Thymus (tissue), 11 donors: ENCODE results near the gene RNASE3. TPM values are rescaled to one million over a fixed set of nuclear protein-coding genes. Genes with fewer than 3 reads are reported as not detected.
"Not testable (repeated sequence)": the region's sequence is repeated elsewhere in the genome, so short reads cannot be mapped to it uniquely, and the experiment has no call there.

Experiments used
- DNase-seq, 9 donors: peaks; one replicate each; pipeline ENCODE4 v3.0.0-alpha.2; 2013; ENCODE audit warnings: low spot score in 9 of 9, low read depth in 6 of 9, missing footprints in 1 of 9
- H3K27ac ChIP-seq, 2 donors: one replicate each; pipeline ENCODE4 v1.5.1; 2013; ENCODE audit warnings: control low read depth in 1 of 2, low read depth in 1 of 2, low read length in 1 of 2, mild to moderate bottlenecking in 1 of 2, moderate library complexity in 1 of 2
- H3K27me3 ChIP-seq, 2 donors: one replicate each; pipeline ENCODE4 v1.5.1; 2013; ENCODE audit warnings: low read length in 1 of 2; ENCODE audit not compliant: control insufficient read depth in 2 of 2, insufficient read depth in 1 of 2
- H3K36me3 ChIP-seq, 2 donors: one replicate each; pipeline ENCODE4 v1.5.1; 2013; ENCODE audit warnings: low read length in 1 of 2, mild to moderate bottlenecking in 1 of 2, moderate library complexity in 1 of 2; ENCODE audit not compliant: control insufficient read depth in 2 of 2, insufficient read depth in 2 of 2
- H3K4me1 ChIP-seq, 2 donors: one replicate each; pipeline ENCODE4 v1.5.1; 2013; ENCODE audit warnings: low read length in 2 of 2; ENCODE audit not compliant: control insufficient read depth in 2 of 2, insufficient read depth in 2 of 2
- H3K4me3 ChIP-seq, 2 donors: one replicate each; pipeline ENCODE4 v1.5.1; 2013; ENCODE audit warnings: low read length in 2 of 2, control low read depth in 1 of 2, mild to moderate bottlenecking in 1 of 2
- H3K9me3 ChIP-seq, 2 donors: one replicate each; pipeline ENCODE4 v1.5.1; 2013; ENCODE audit warnings: low read length in 1 of 2, mild to moderate bottlenecking in 1 of 2; ENCODE audit not compliant: control insufficient read depth in 2 of 2, insufficient read depth in 1 of 2
- WGBS: extraction: QIAGEN DNeasy Blood & Tissue Kit; methylation state at CpG from one replicate; pipeline ENCODE4 v1.1.7; 2013; 5-methylcytosine and 5-hydroxymethylcytosine counted together
- polyA plus RNA-seq: library from polyadenylated mRNA; stranded (reverse); fragments of 200-250 nt; gene quantifications from one replicate; pipeline ENCODE4 v1.2.3, GENCODE V29; 2013
- total RNA-seq: library from RNA; stranded (reverse); fragments of 120-200 nt; gene quantifications from one replicate; pipeline ENCODE4 v1.2.4, GENCODE V29; 2013
- donor health status: healthy.

Gene RNASE3
- total and polyA plus RNA-seq, 2 donors = 1.2 to 26.7 TPM

GRCh38 chr14:20857630-20858261, 33.4 kb upstream of the RNASE3 start:
- Histone ChIP-seq H3K4me3 (no peak overlapping the region), H3K36me3 (no peaks in the 10 kb centered on the region), H3K27ac (no peak overlapping the region), H3K9me3 (no peaks in the 10 kb centered on the region), H3K4me1 (peaks cover 2 to 4% of the 10 kb centered on the region in 2 donors), H3K27me3 (no peaks in the 10 kb centered on the region)
- 39% methylated on average over 14 of the region's 14 CpGs for WGBS
- DNase-seq = peak in 8 of 9 donors; percentile 32 to 76 (median 58)

- Histone ChIP-seq H3K27ac (no peak overlapping the region), H3K9me3 (no peaks in the 10 kb centered on the region), H3K36me3 (no peaks in the 10 kb centered on the region), H3K4me3 (no peak overlapping the region), H3K27me3 (no peaks in the 10 kb centered on the region), H3K4me1 (no peaks in the 10 kb centered on the region)
- WGBS = 98% methylated on average over 3 of the region's 3 CpGs
- DNase-seq = no peak
These were observed 25.0 kb upstream of the RNASE3 start for GRCh38 chr14:20866194-20866593.

- no peaks in the 10 kb centered on the region for H3K36me3 ChIP-seq
- no peaks in the 10 kb centered on the region for H3K9me3 ChIP-seq
- no peaks in the 10 kb centered on the region for H3K27me3 ChIP-seq
- no peaks in the 10 kb centered on the region for H3K4me1 ChIP-seq
- no peak overlapping the region for H3K4me3 ChIP-seq
- WGBS = 10% methylated on average over 2 of the region's 2 CpGs
- DNase-seq = peak in 1 of 9 donors; percentile 34
- H3K27ac ChIP-seq = no peak overlapping the region
These were observed 24.2 kb upstream of the RNASE3 start for GRCh38 chr14:20866963-20867362.

- H3K9me3 ChIP-seq = no peaks in the 10 kb centered on the region
- H3K27ac ChIP-seq = no peak overlapping the region
- peak in 8 of 9 donors; percentile 24 to 81 (median 60) for DNase-seq
- H3K4me3 ChIP-seq = no peak overlapping the region
- WGBS = 19% methylated on average over 26 of the region's 26 CpGs
- H3K4me1 ChIP-seq = peaks cover 0 to 4% of the 10 kb centered on the region in 2 donors
- no peaks in the 10 kb centered on the region for H3K36me3 ChIP-seq
- no peaks in the 10 kb centered on the region for H3K27me3 ChIP-seq
These were observed 17.6 kb upstream of the RNASE3 start for GRCh38 chr14:20873370-20874177.

GRCh38 chr14:20877016-20877415, 14.2 kb upstream of the RNASE3 start:
- Histone ChIP-seq H3K36me3 (no peaks in the 10 kb centered on the region), H3K27me3 (no peaks in the 10 kb centered on the region), H3K27ac (no peak overlapping the region), H3K9me3 (no peaks in the 10 kb centered on the region), H3K4me1 (peaks cover 0 to 4% of the 10 kb centered on the region in 2 donors), H3K4me3 (no peak overlapping the region)
- DNase-seq = no peak

- Histone ChIP-seq H3K27me3 (no peaks in the 10 kb centered on the region), H3K4me3 (no peak overlapping the region), H3K27ac (no peak overlapping the region), H3K4me1 (peaks cover 0 to 3% of the 10 kb centered on the region in 2 donors), H3K36me3 (no peaks in the 10 kb centered on the region), H3K9me3 (no peaks in the 10 kb centered on the region)
- no peak for DNase-seq
- 91% methylated on average over 3 of the region's 3 CpGs for WGBS
These were observed 12.5 kb upstream of the RNASE3 start for GRCh38 chr14:20878695-20879094.

GRCh38 chr14:20881229-20881628, 10.0 kb upstream of the RNASE3 start:
- H3K9me3 ChIP-seq, H3K27me3 ChIP-seq, DNase-seq, H3K36me3 ChIP-seq, H3K4me1 ChIP-seq, H3K4me3 ChIP-seq, H3K27ac ChIP-seq: not testable (repeated sequence)
- WGBS = 6% methylated on average over 5 of the region's 5 CpGs

GRCh38 chr14:20882787-20883186, 8.4 kb upstream of the RNASE3 start:
- H3K36me3 ChIP-seq, H3K9me3 ChIP-seq, H3K4me3 ChIP-seq, DNase-seq, H3K4me1 ChIP-seq, H3K27me3 ChIP-seq, H3K27ac ChIP-seq: not testable (repeated sequence)
- 63% methylated on average over 5 of the region's 10 CpGs for WGBS

GRCh38 chr14:20888411-20888810, 2.8 kb upstream of the RNASE3 start:
- not testable (repeated sequence) for DNase-seq

More at GRCh38 chr14:20888411-20888810, 2.8 kb upstream of the RNASE3 start:
- not testable (repeated sequence) for H3K27me3 ChIP-seq, H3K9me3 ChIP-seq, H3K4me1 ChIP-seq, H3K4me3 ChIP-seq, H3K27ac ChIP-seq, H3K36me3 ChIP-seq
- WGBS = 86% methylated on average over 5 of the region's 5 CpGs
